ENCODE data around the gene COL23A1.

- no peak for TF ChIP-seq CTCF (IDR thresholded peaks at IDR 0.05)
- TF ChIP-seq POLR2A (IDR thresholded peaks at IDR 0.05), result no peak
Observed at GRCh38 chr5:178530526-178530925, 59.7 kb downstream of the COL23A1 start.

Data from gastroesophageal sphincter (tissue), 3 donors.